Endothelial cell (in vitro differentiated cells): Measurements from ENCODE around the gene SYNDIG1. TPM values are rescaled to one million over a fixed set of nuclear protein-coding genes. Genes with fewer than 3 reads are reported as not detected.

ENCODE experiments used
- DNase-seq: peaks from one replicate; pipeline ENCODE4 v3.0.0; 2021; ENCODE audit warnings: low spot score
- H3K27ac Mint-ChIP-seq: one replicate; pipeline ENCODE4 v1.8.0; 2021; ENCODE audit warnings: mixed read lengths, inconsistent platforms; ENCODE audit not compliant: unreplicated experiment
- H3K27me3 Mint-ChIP-seq: one replicate; pipeline ENCODE4 v1.8.0; 2021; ENCODE audit warnings: mild to moderate bottlenecking, moderate library complexity, mixed read lengths, inconsistent platforms; ENCODE audit not compliant: unreplicated experiment
- H3K36me3 Mint-ChIP-seq: one replicate; pipeline ENCODE4 v1.8.0; 2021; ENCODE audit warnings: mild to moderate bottlenecking, low read depth, mixed read lengths, inconsistent platforms; ENCODE audit not compliant: unreplicated experiment
- H3K4me1 Mint-ChIP-seq: one replicate; pipeline ENCODE4 v1.8.0; 2021; ENCODE audit warnings: mild to moderate bottlenecking, mixed read lengths, inconsistent platforms; ENCODE audit not compliant: unreplicated experiment
- H3K4me3 Mint-ChIP-seq: one replicate; pipeline ENCODE4 v1.8.0; 2021; ENCODE audit warnings: mild to moderate bottlenecking, mixed read lengths, inconsistent platforms; ENCODE audit not compliant: unreplicated experiment
- H3K9me3 Mint-ChIP-seq: one replicate; pipeline ENCODE4 v1.8.0; 2021; ENCODE audit warnings: mixed read lengths, inconsistent platforms; ENCODE audit not compliant: unreplicated experiment
- CTCF ChIP-seq: fragments of 200-600 bp; sonication (generic); IDR thresholded peaks from one replicate; pipeline ENCODE4 v1.5.0; 2021; ENCODE audit warnings: antibody characterized with exemption; ENCODE audit not compliant: unreplicated experiment
- total RNA-seq: library from RNA; stranded (reverse); fragmentation: NEBNext Ultra II Directional; extraction: Animal tissue kit (Norgen Biotek cat#: 25700); gene quantifications from one replicate; pipeline ENCODE4 v1.2.1, GENCODE V29; 2021; ENCODE audit not compliant: unreplicated experiment

Gene SYNDIG1
- total RNA-seq, 1 donor from 2014 or later, result 8.1 TPM

DNA sequence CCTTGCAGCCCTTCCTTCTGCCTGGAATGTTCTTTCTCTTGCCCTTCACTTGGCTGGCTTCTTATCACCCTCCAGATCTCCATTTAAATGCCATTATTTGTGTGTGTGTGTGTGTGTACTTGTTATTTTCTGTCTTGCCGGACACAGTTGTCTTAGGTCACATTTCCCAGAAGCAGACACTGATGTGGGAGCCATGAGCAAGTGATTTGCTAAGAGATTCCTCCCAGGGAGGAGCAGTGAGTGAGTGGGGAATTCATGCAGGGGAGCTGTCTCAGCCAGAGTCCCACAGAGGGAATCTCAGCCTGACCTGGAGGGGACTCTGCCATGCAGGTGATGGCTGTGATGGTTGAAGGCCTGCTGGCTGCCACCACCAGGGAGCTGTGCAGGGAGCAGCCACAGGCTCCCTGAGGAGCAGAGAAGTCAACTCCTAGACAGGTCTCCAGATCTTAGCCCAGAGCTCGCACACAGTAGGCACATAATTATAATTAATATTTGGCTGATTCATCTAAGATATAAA is 96.5 kb downstream of the SYNDIG1 start:
- Mint-ChIP-seq H3K27ac (no peak overlapping the region), H3K36me3 (peaks cover 27% of the 10 kb centered on the region), H3K4me3 (no peak overlapping the region), H3K9me3 (peaks cover 5% of the 10 kb centered on the region), H3K27me3 (peaks cover 2% of the 10 kb centered on the region), H3K4me1 (peaks cover 3% of the 10 kb centered on the region)
- TF ChIP-seq CTCF, result no peak
- no peak for DNase-seq

DNA sequence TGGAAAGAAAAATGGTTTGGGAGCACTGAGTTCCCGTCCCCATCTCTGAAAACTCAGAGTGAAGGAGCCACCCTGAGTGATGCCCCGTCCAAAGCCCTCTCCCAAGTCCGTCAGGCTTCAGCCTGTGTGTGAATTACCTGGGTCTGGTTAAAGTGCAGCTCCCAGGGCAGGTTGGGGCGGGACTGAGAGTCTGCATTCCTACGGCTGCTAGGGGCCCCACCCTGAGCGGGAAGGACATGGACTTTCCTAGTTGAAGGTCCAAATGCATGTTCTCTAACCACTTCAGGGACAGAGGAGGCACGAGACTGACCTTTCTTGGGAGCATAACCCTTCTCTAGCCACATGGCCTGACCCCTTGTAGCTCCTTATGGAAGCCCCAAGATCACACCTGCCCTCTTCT is 97.2 kb downstream of the SYNDIG1 start:
- H3K9me3 Mint-ChIP-seq, result peaks cover 5% of the 10 kb centered on the region
- H3K4me1 Mint-ChIP-seq, result peaks cover 3% of the 10 kb centered on the region
- no peak overlapping the region for H3K4me3 Mint-ChIP-seq
- H3K27me3 Mint-ChIP-seq, result peaks cover 2% of the 10 kb centered on the region
- H3K27ac Mint-ChIP-seq, result no peak overlapping the region
- TF ChIP-seq CTCF, result no peak
- peaks cover 27% of the 10 kb centered on the region for H3K36me3 Mint-ChIP-seq
- DNase-seq, result no peak

- no peak for TF ChIP-seq CTCF
- Mint-ChIP-seq H3K4me3 (no peak overlapping the region), H3K9me3 (peaks cover 5% of the 10 kb centered on the region), H3K36me3 (peaks cover 26% of the 10 kb centered on the region), H3K27ac (no peak overlapping the region), H3K27me3 (peaks cover 2% of the 10 kb centered on the region), H3K4me1 (peaks cover 3% of the 10 kb centered on the region)
- DNase-seq, result no peak
Observed at GRCh38 chr20:24567508-24567907, 98.1 kb downstream of the SYNDIG1 start.

DNA sequence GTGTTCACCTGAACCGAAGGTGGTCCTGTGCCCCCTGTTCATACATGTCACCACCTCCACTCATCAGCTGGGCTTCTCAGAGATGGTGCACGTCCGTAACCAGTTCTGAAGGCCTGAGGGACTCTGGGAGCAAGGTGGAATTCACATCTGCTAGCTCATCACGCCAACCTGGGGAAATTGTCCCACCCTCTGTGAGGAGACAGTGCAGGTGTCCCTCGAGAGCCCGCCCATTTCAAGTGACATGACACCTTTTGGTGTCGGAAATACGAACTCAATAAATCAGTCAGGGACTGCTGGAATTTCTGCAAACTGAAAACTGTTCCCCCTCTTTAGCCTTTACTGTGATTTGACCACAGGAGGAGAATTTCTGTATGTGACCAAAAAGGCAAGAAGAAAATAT is 99.4 kb downstream of the SYNDIG1 start:
- peaks cover 3% of the 10 kb centered on the region for H3K27me3 Mint-ChIP-seq
- peaks cover 15% of the 10 kb centered on the region for H3K36me3 Mint-ChIP-seq
- H3K27ac Mint-ChIP-seq, result no peak overlapping the region
- TF ChIP-seq CTCF, result no peak
- H3K9me3 Mint-ChIP-seq, result peaks cover 3% of the 10 kb centered on the region
- H3K4me1 Mint-ChIP-seq, result peaks cover 3% of the 10 kb centered on the region
- no peak overlapping the region for H3K4me3 Mint-ChIP-seq
- DNase-seq, result no peak

- Mint-ChIP-seq H3K27me3 (peaks cover 1% of the 10 kb centered on the region), H3K4me3 (no peak overlapping the region), H3K27ac (no peak overlapping the region), H3K4me1 (no peaks in the 10 kb centered on the region), H3K9me3 (no peaks in the 10 kb centered on the region), H3K36me3 (no peaks in the 10 kb centered on the region)
- DNase-seq, result no peak
- no peak for TF ChIP-seq CTCF
Observed at GRCh38 chr20:24571159-24571558, 101.7 kb downstream of the SYNDIG1 start.
